ENCODE measurements around the gene MAN1A1. TPM values are rescaled to one million over a fixed set of nuclear protein-coding genes. Genes with fewer than 3 reads are reported as not detected.

MAN1A1 gene
- total and polyA plus RNA-seq, 4 donors = 11.7 to 60.4 (median 33.7) TPM

- no peak for DNase-seq (ENCODE audit: low read depth in 4 of 6, low spot score in 6 of 6)
- no peak overlapping the region for H3K4me3 ChIP-seq (ENCODE audit: low read depth, low read length)
- no peak overlapping the region for H3K27ac ChIP-seq (ENCODE audit: low read depth, low read length)
- no peaks in the 10 kb centered on the region for H3K4me1 ChIP-seq (ENCODE audit: control insufficient read depth, insufficient read depth, low read length)
- H3K9me3 ChIP-seq (ENCODE audit: control insufficient read depth, insufficient read depth, low read length) = no peaks in the 10 kb centered on the region
- no peaks in the 10 kb centered on the region for H3K36me3 ChIP-seq (ENCODE audit: control insufficient read depth, insufficient read depth, low read length)
- no peaks in the 10 kb centered on the region for H3K27me3 ChIP-seq (ENCODE audit: control insufficient read depth, insufficient read depth, low read length)
Observed at GRCh38 chr6:119329794-119330180, 19.8 kb downstream of the MAN1A1 start.

- Histone ChIP-seq H3K4me3 (ENCODE audit: low read depth, low read length) (no peak overlapping the region), H3K36me3 (ENCODE audit: control insufficient read depth, insufficient read depth, low read length) (no peaks in the 10 kb centered on the region), H3K9me3 (ENCODE audit: control insufficient read depth, insufficient read depth, low read length) (no peaks in the 10 kb centered on the region), H3K27ac (ENCODE audit: low read depth, low read length) (no peak overlapping the region), H3K4me1 (ENCODE audit: control insufficient read depth, insufficient read depth, low read length) (no peaks in the 10 kb centered on the region), H3K27me3 (ENCODE audit: control insufficient read depth, insufficient read depth, low read length) (no peaks in the 10 kb centered on the region)
- 74% methylated on average over 4 of the region's 4 CpGs for WGBS (ENCODE audit: insufficient coverage)
- DNase-seq (ENCODE audit: low read depth in 4 of 6, low spot score in 6 of 6) = no peak
Observed at GRCh38 chr6:119328892-119329793, 20.4 kb downstream of the MAN1A1 start.

GRCh38 chr6:119328254-119328653, 21.3 kb downstream of the MAN1A1 start:
- no peak overlapping the region for H3K4me3 ChIP-seq (ENCODE audit: low read depth, low read length)
- 67% methylated on average over 1 of the region's 2 CpGs for WGBS (ENCODE audit: insufficient coverage)
- H3K36me3 ChIP-seq (ENCODE audit: control insufficient read depth, insufficient read depth, low read length) = no peaks in the 10 kb centered on the region
- H3K27ac ChIP-seq (ENCODE audit: low read depth, low read length) = no peak overlapping the region
- H3K4me1 ChIP-seq (ENCODE audit: control insufficient read depth, insufficient read depth, low read length) = no peaks in the 10 kb centered on the region
- no peaks in the 10 kb centered on the region for H3K27me3 ChIP-seq (ENCODE audit: control insufficient read depth, insufficient read depth, low read length)
- no peak for DNase-seq (ENCODE audit: low read depth in 4 of 6, low spot score in 6 of 6)
- H3K9me3 ChIP-seq (ENCODE audit: control insufficient read depth, insufficient read depth, low read length) = no peaks in the 10 kb centered on the region

- H3K4me3 ChIP-seq (ENCODE audit: low read depth, low read length) = no peak overlapping the region
- DNase-seq (ENCODE audit: low read depth in 4 of 6, low spot score in 6 of 6) = no peak
- no peaks in the 10 kb centered on the region for H3K27me3 ChIP-seq (ENCODE audit: control insufficient read depth, insufficient read depth, low read length)
- no peak overlapping the region for H3K27ac ChIP-seq (ENCODE audit: low read depth, low read length)
- no peaks in the 10 kb centered on the region for H3K4me1 ChIP-seq (ENCODE audit: control insufficient read depth, insufficient read depth, low read length)
- no peaks in the 10 kb centered on the region for H3K9me3 ChIP-seq (ENCODE audit: control insufficient read depth, insufficient read depth, low read length)
- WGBS (ENCODE audit: insufficient coverage) = 65% methylated on average over 2 of the region's 2 CpGs
- H3K36me3 ChIP-seq (ENCODE audit: control insufficient read depth, insufficient read depth, low read length) = no peaks in the 10 kb centered on the region
Observed at GRCh38 chr6:119327810-119328209, 21.8 kb downstream of the MAN1A1 start.

- Histone ChIP-seq H3K4me1 (ENCODE audit: control insufficient read depth, insufficient read depth, low read length) (no peaks in the 10 kb centered on the region), H3K27me3 (ENCODE audit: control insufficient read depth, insufficient read depth, low read length) (no peaks in the 10 kb centered on the region), H3K36me3 (ENCODE audit: control insufficient read depth, insufficient read depth, low read length) (no peaks in the 10 kb centered on the region), H3K4me3 (ENCODE audit: low read depth, low read length) (no peak overlapping the region), H3K27ac (ENCODE audit: low read depth, low read length) (no peak overlapping the region), H3K9me3 (ENCODE audit: control insufficient read depth, insufficient read depth, low read length) (no peaks in the 10 kb centered on the region)
- DNase-seq (ENCODE audit: low read depth in 4 of 6, low spot score in 6 of 6) = no peak
- 98% methylated on average over 7 of the region's 10 CpGs for WGBS (ENCODE audit: insufficient coverage)
Observed at GRCh38 chr6:119326291-119327005, 23.1 kb downstream of the MAN1A1 start.

- WGBS (ENCODE audit: insufficient coverage) = 88% methylated on average over 4 of the region's 11 CpGs
- Histone ChIP-seq H3K36me3 (ENCODE audit: control insufficient read depth, insufficient read depth, low read length) (no peaks in the 10 kb centered on the region), H3K9me3 (ENCODE audit: control insufficient read depth, insufficient read depth, low read length) (no peaks in the 10 kb centered on the region), H3K4me3 (ENCODE audit: low read depth, low read length) (no peak overlapping the region), H3K27ac (ENCODE audit: low read depth, low read length) (no peak overlapping the region), H3K4me1 (ENCODE audit: control insufficient read depth, insufficient read depth, low read length) (no peaks in the 10 kb centered on the region), H3K27me3 (ENCODE audit: control insufficient read depth, insufficient read depth, low read length) (no peaks in the 10 kb centered on the region)
- no peak for DNase-seq (ENCODE audit: low read depth in 4 of 6, low spot score in 6 of 6)
Observed at GRCh38 chr6:119325559-119326265, 23.8 kb downstream of the MAN1A1 start.

GRCh38 chr6:119324718-119325117, 24.8 kb downstream of the MAN1A1 start:
- Histone ChIP-seq H3K36me3 (ENCODE audit: control insufficient read depth, insufficient read depth, low read length) (no peaks in the 10 kb centered on the region), H3K27ac (ENCODE audit: low read depth, low read length) (no peak overlapping the region), H3K27me3 (ENCODE audit: control insufficient read depth, insufficient read depth, low read length) (no peaks in the 10 kb centered on the region), H3K9me3 (ENCODE audit: control insufficient read depth, insufficient read depth, low read length) (no peaks in the 10 kb centered on the region), H3K4me3 (ENCODE audit: low read depth, low read length) (no peak overlapping the region), H3K4me1 (ENCODE audit: control insufficient read depth, insufficient read depth, low read length) (no peaks in the 10 kb centered on the region)
- no peak for DNase-seq (ENCODE audit: low read depth in 4 of 6, low spot score in 6 of 6)
- WGBS (ENCODE audit: insufficient coverage) = no CpG with 5 or more reads among the region's 2 CpGs

- Histone ChIP-seq H3K9me3 (ENCODE audit: control insufficient read depth, insufficient read depth, low read length) (no peaks in the 10 kb centered on the region), H3K4me3 (ENCODE audit: low read depth, low read length) (no peak overlapping the region), H3K27me3 (ENCODE audit: control insufficient read depth, insufficient read depth, low read length) (no peaks in the 10 kb centered on the region), H3K27ac (ENCODE audit: low read depth, low read length) (no peak overlapping the region), H3K4me1 (ENCODE audit: control insufficient read depth, insufficient read depth, low read length) (no peaks in the 10 kb centered on the region), H3K36me3 (ENCODE audit: control insufficient read depth, insufficient read depth, low read length) (no peaks in the 10 kb centered on the region)
- no CpG with 5 or more reads among the region's 1 CpG for WGBS (ENCODE audit: insufficient coverage)
- DNase-seq (ENCODE audit: low read depth in 4 of 6, low spot score in 6 of 6) = no peak
Observed at GRCh38 chr6:119323931-119324330, 25.6 kb downstream of the MAN1A1 start.

GRCh38 chr6:119323478-119323877, 26.1 kb downstream of the MAN1A1 start:
- Histone ChIP-seq H3K4me1 (ENCODE audit: control insufficient read depth, insufficient read depth, low read length) (no peaks in the 10 kb centered on the region), H3K27ac (ENCODE audit: low read depth, low read length) (no peak overlapping the region), H3K4me3 (ENCODE audit: low read depth, low read length) (no peak overlapping the region), H3K27me3 (ENCODE audit: control insufficient read depth, insufficient read depth, low read length) (no peaks in the 10 kb centered on the region), H3K9me3 (ENCODE audit: control insufficient read depth, insufficient read depth, low read length) (no peaks in the 10 kb centered on the region), H3K36me3 (ENCODE audit: control insufficient read depth, insufficient read depth, low read length) (no peaks in the 10 kb centered on the region)
- no peak for DNase-seq (ENCODE audit: low read depth in 4 of 6, low spot score in 6 of 6)
- WGBS (ENCODE audit: insufficient coverage) = no CpG with 5 or more reads among the region's 2 CpGs

All from spinal cord (tissue), 10 donors.